Measurements from ENCODE around the gene SPDL1.

The SPDL1 gene

GRCh38 chr5:169646856-169647255 lies 63.3 kb downstream of the SPDL1 start:
- Histone ChIP-seq H3K27ac (ENCODE audit: low read depth, low read length, severe bottlenecking) (no peak overlapping the region), H3K4me3 (ENCODE audit: extremely low read depth, insufficient read depth, low read length, poor library complexity, severe bottlenecking) (no peak overlapping the region)

DNA sequence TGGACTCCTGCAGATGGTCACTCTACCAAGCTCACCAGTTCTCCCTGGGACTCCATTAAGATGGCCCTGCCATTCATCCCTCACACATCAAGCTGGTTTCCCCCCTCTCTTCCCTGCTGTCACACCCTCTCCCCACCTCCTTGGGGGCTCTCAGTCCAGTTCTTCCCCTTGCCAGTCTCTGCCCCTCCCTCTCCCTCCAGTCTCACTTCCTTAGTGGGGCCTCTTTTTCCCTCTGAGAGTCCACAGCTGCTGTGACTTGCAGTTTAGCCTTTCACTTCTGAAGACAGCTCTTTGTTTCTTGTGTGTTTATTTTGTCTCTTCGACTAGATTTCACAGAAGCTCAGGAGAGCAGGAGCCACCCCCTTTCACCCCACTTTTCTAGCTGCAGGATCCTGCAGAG lies 64.0 kb downstream of the SPDL1 start:
- WGBS, 2 experiments (ENCODE audit: insufficient coverage in 2 of 2), result 86% methylated on average over 1 of the region's 1 CpG; no CpG with 5 or more reads in 1 of the 2 experiments
- Histone ChIP-seq H3K9me3 (ENCODE audit: control insufficient read depth, low read length) (no peaks in the 10 kb centered on the region), H3K4me3 (ENCODE audit: extremely low read depth, insufficient read depth, low read length, poor library complexity, severe bottlenecking) (no peak overlapping the region), H3K4me1 (ENCODE audit: control insufficient read depth, insufficient read depth, low read length, poor library complexity, severe bottlenecking) (peaks cover 42% of the 10 kb centered on the region), H3K36me3 (ENCODE audit: control insufficient read depth, insufficient read depth, low read length) (no peaks in the 10 kb centered on the region), H3K27ac (ENCODE audit: low read depth, low read length, severe bottlenecking) (peak overlapping the region; percentile 47)

More at GRCh38 chr5:169646856-169647255, 63.3 kb downstream of the SPDL1 start:
- Histone ChIP-seq H3K4me1 (ENCODE audit: control insufficient read depth, insufficient read depth, low read length, poor library complexity, severe bottlenecking) (peaks cover 39% of the 10 kb centered on the region), H3K36me3 (ENCODE audit: control insufficient read depth, insufficient read depth, low read length) (no peaks in the 10 kb centered on the region), H3K9me3 (ENCODE audit: control insufficient read depth, low read length) (no peaks in the 10 kb centered on the region)
- 95 to 100% methylated on average over 2 to 3 of the region's 3 CpGs for WGBS, 2 experiments (ENCODE audit: insufficient coverage in 2 of 2)

- H3K4me3 ChIP-seq (ENCODE audit: extremely low read depth, insufficient read depth, low read length, poor library complexity, severe bottlenecking), result no peak overlapping the region
- H3K36me3 ChIP-seq (ENCODE audit: control insufficient read depth, insufficient read depth, low read length), result no peaks in the 10 kb centered on the region
- H3K27ac ChIP-seq (ENCODE audit: low read depth, low read length, severe bottlenecking), result no peak overlapping the region
- WGBS, 2 experiments (ENCODE audit: insufficient coverage in 2 of 2), result 94 to 95% methylated on average over 11 of the region's 13 CpGs
- H3K9me3 ChIP-seq (ENCODE audit: control insufficient read depth, low read length), result no peaks in the 10 kb centered on the region
- H3K4me1 ChIP-seq (ENCODE audit: control insufficient read depth, insufficient read depth, low read length, poor library complexity, severe bottlenecking), result peaks cover 42% of the 10 kb centered on the region
Observed at GRCh38 chr5:169648725-169649310, 65.2 kb downstream of the SPDL1 start.

DNA sequence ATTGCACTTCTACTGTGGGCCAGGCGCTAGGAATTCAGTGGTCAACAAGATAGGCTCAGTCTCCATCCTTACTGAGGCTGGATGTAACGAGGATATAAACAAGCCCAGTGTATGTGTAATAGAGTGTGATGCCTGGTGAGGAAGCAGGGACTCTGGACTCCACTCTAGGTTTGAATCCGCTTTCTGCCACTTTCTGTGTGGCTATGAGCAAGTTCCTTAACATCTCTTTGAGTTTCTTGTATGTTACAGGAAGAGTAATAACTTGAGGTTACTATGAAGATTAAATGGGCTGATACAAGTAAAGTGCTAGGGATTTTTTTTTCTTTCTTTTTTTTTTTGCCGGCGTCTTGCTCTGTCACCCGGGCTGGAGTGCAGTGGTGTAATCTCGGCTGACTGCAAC lies 65.9 kb downstream of the SPDL1 start:
- Histone ChIP-seq H3K4me1 (ENCODE audit: control insufficient read depth, insufficient read depth, low read length, poor library complexity, severe bottlenecking) (peaks cover 42% of the 10 kb centered on the region), H3K4me3 (ENCODE audit: extremely low read depth, insufficient read depth, low read length, poor library complexity, severe bottlenecking) (no peak overlapping the region), H3K36me3 (ENCODE audit: control insufficient read depth, insufficient read depth, low read length) (no peaks in the 10 kb centered on the region), H3K27ac (ENCODE audit: low read depth, low read length, severe bottlenecking) (no peak overlapping the region), H3K9me3 (ENCODE audit: control insufficient read depth, low read length) (no peaks in the 10 kb centered on the region)
- WGBS, 2 experiments (ENCODE audit: insufficient coverage in 2 of 2), result 84 to 94% methylated on average over 2 to 5 of the region's 7 CpGs

DNA sequence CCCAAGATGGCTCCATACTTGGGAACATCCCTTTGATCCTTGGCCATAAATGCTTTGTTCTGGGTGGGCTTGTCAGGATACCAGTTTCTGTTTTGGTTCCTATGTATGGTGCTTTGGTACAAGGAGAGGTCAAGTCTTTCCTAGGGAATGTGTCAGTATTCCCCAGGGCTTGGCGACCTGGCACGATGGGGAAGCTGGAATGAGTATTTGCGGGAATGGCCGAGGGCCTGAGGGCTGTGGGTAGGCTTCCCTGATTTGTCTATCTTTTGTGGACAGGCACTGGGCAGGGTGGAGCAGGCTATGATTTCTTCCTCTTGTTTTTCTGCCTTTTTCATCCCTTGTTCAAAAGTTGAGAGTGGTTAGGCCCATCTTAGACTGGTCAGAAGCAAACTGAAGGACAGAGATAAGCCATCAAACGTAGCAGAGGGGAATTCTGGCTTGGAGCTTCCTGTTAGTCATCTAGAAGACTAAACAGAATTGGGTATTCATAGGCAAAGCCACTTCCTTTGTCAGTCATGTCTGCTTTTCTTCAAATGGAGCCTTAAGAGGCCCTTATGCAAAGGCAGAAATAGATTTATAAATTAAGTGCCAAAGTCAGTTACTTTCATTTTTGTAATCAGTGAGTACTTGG lies 67.2 kb downstream of the SPDL1 start:
- 70 to 81% methylated on average over 5 of the region's 5 CpGs for WGBS, 2 experiments (ENCODE audit: insufficient coverage in 2 of 2)
- H3K36me3 ChIP-seq (ENCODE audit: control insufficient read depth, insufficient read depth, low read length), result no peaks in the 10 kb centered on the region
- H3K27ac ChIP-seq (ENCODE audit: low read depth, low read length, severe bottlenecking), result peak overlapping the region; percentile 74

GRCh38 chr5:169651526-169651925 lies 68.0 kb downstream of the SPDL1 start:
- peaks cover 52% of the 10 kb centered on the region for H3K4me1 ChIP-seq (ENCODE audit: control insufficient read depth, insufficient read depth, low read length, poor library complexity, severe bottlenecking)
- no peaks in the 10 kb centered on the region for H3K36me3 ChIP-seq (ENCODE audit: control insufficient read depth, insufficient read depth, low read length)
- no peak overlapping the region for H3K4me3 ChIP-seq (ENCODE audit: extremely low read depth, insufficient read depth, low read length, poor library complexity, severe bottlenecking)
- WGBS, 2 experiments (ENCODE audit: insufficient coverage in 2 of 2), result 84 to 91% methylated on average over 5 of the region's 5 CpGs
- no peaks in the 10 kb centered on the region for H3K9me3 ChIP-seq (ENCODE audit: control insufficient read depth, low read length)
- peak overlapping the region; percentile 74 for H3K27ac ChIP-seq (ENCODE audit: low read depth, low read length, severe bottlenecking)

More for the DNA sequence above, 67.2 kb downstream of the SPDL1 start:
- Histone ChIP-seq H3K4me3 (ENCODE audit: extremely low read depth, insufficient read depth, low read length, poor library complexity, severe bottlenecking) (no peak overlapping the region), H3K4me1 (ENCODE audit: control insufficient read depth, insufficient read depth, low read length, poor library complexity, severe bottlenecking) (peaks cover 49% of the 10 kb centered on the region), H3K9me3 (ENCODE audit: control insufficient read depth, low read length) (no peaks in the 10 kb centered on the region)

DNA sequence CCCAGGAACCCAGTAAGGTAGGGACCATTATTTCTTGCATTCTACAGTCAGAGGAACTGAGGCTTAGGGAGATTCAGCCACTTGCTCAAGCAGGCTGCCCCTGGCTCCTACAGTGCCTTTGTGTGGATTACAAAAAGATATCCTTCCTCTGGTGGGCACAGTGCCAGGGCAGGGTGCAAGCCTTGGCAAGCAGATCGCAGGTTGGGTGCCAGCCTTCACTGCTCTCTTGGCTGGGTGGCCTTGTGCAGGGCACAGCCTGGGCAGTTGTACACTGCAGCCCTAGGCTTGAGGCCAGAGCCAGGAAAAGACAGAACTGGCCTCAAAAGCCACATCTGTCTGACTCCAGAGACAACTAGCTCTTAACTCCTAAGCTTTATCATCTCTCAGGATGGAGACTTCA lies 68.5 kb downstream of the SPDL1 start:
- Histone ChIP-seq H3K4me3 (ENCODE audit: extremely low read depth, insufficient read depth, low read length, poor library complexity, severe bottlenecking) (no peak overlapping the region), H3K4me1 (ENCODE audit: control insufficient read depth, insufficient read depth, low read length, poor library complexity, severe bottlenecking) (peaks cover 52% of the 10 kb centered on the region), H3K27ac (ENCODE audit: low read depth, low read length, severe bottlenecking) (peak overlapping the region; percentile 74), H3K36me3 (ENCODE audit: control insufficient read depth, insufficient read depth, low read length) (no peaks in the 10 kb centered on the region), H3K9me3 (ENCODE audit: control insufficient read depth, low read length) (no peaks in the 10 kb centered on the region)
- 94 to 100% methylated on average over 1 of the region's 1 CpG for WGBS, 2 experiments (ENCODE audit: insufficient coverage in 2 of 2)

- WGBS, 2 experiments (ENCODE audit: insufficient coverage in 2 of 2), result 86% methylated on average over 4 of the region's 5 CpGs; no CpG with 5 or more reads in 1 of the 2 experiments
- Histone ChIP-seq H3K9me3 (ENCODE audit: control insufficient read depth, low read length) (no peaks in the 10 kb centered on the region), H3K4me3 (ENCODE audit: extremely low read depth, insufficient read depth, low read length, poor library complexity, severe bottlenecking) (no peak overlapping the region), H3K4me1 (ENCODE audit: control insufficient read depth, insufficient read depth, low read length, poor library complexity, severe bottlenecking) (peaks cover 47% of the 10 kb centered on the region), H3K27ac (ENCODE audit: low read depth, low read length, severe bottlenecking) (no peak overlapping the region), H3K36me3 (ENCODE audit: control insufficient read depth, insufficient read depth, low read length) (no peaks in the 10 kb centered on the region)
Observed at GRCh38 chr5:169653091-169653490, 69.5 kb downstream of the SPDL1 start.

All from mesodermal cell (in vitro differentiated cells).